ENCODE data around the gene GMNN. TPM values are rescaled to one million over a fixed set of nuclear protein-coding genes. Genes with fewer than 3 reads are reported as not detected.

The GMNN gene
- total RNA-seq, 3 donors from 2014 or later: 61.5 to 78.1 (median 64.5) TPM

DNA sequence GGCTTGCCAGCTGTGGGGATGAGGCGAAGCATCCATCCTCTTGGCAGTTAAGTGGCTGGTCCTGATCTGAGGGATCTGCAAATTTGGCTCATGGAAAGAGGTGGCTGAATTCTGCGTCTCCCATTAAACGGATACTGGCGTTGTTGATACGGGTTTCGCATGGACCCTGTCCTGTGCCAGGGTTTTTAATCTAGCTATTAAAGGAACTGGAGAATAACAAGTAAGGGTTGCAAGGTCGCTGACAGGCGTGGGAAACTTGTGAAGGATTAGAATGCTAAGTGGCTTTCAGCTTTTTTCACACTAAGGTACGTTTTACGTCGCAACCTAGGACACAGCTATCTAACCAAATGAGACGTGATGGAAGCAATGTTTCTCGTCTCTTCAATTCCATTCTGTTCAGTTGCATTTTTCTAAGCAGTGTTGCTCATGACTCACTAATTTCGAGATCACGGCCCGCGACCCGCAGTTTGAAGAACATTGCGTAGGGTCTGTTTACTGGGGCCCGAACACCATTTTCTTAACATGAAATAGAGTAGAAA, 852 bp downstream of the GMNN start:
- DNase-seq: no peak
- Mint-ChIP-seq H3K27me3 (ENCODE audit: low read depth) (no peaks in the 10 kb centered on the region), H3K4me3 (peak overlapping the region; percentile 99), H3K4me1 (ENCODE audit: low read depth) (peaks cover 25% of the 10 kb centered on the region), H3K9me3 (no peaks in the 10 kb centered on the region), H3K36me3 (ENCODE audit: insufficient read depth) (peaks cover 8% of the 10 kb centered on the region)
- peak; percentile 18 to 27 for ATAC-seq

GRCh38 chr6:24777227-24777626, 2.5 kb downstream of the GMNN start:
- Mint-ChIP-seq H3K4me3 (no peak overlapping the region), H3K9me3 (no peaks in the 10 kb centered on the region), H3K27me3 (ENCODE audit: low read depth) (no peaks in the 10 kb centered on the region), H3K4me1 (ENCODE audit: low read depth) (peaks cover 25% of the 10 kb centered on the region), H3K36me3 (ENCODE audit: insufficient read depth) (peaks cover 15% of the 10 kb centered on the region)
- DNase-seq: no peak
- no peak for ATAC-seq

DNA sequence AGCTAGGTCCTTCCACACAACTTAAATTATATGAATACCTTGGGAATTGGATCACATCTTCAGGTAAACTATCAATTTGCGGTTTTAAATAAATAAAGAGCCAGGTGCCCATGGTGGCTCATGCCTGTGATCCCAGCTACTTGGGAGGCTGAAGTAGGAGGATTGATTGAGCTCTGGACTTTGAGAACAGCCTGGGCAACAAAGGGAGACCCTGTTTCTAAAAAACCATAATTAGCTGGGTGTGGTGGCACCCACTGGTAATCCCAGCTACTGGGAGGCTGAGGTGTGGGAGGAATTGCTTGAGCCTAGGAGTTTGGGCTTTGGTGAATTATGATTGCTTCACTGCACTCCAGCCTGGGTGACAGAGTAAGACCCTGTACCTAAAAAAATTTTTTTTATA, 3.4 kb downstream of the GMNN start:
- ATAC-seq: no peak
- peaks cover 16% of the 10 kb centered on the region for H3K36me3 Mint-ChIP-seq (ENCODE audit: insufficient read depth)
- no peaks in the 10 kb centered on the region for H3K27me3 Mint-ChIP-seq (ENCODE audit: low read depth)
- H3K4me3 Mint-ChIP-seq: no peak overlapping the region
- H3K9me3 Mint-ChIP-seq: no peaks in the 10 kb centered on the region
- no peak for DNase-seq
- peaks cover 25% of the 10 kb centered on the region for H3K4me1 Mint-ChIP-seq (ENCODE audit: low read depth)

DNA sequence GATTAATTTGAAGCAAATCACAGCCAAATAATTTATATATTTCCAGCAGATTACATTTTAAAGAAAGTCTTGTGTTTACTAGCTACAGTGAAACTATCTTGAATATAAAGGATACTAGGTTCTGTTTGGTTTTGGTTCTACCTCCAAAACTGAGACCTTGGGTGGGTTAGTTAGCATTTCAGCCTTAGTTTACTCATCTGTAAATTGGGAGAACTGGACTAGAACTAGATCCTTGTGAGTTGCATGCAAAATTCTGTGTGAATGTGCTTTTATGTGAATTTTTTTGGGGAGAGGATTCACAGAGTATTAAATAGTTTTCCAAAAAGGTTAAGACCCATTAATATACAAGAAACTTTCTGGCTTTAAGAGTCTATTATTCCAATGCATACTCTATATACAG, 4.1 kb downstream of the GMNN start:
- DNase-seq (no peak), ATAC-seq (no peak)
- Mint-ChIP-seq H3K27me3 (ENCODE audit: low read depth) (no peaks in the 10 kb centered on the region), H3K9me3 (no peaks in the 10 kb centered on the region), H3K4me1 (ENCODE audit: low read depth) (peaks cover 24% of the 10 kb centered on the region), H3K36me3 (ENCODE audit: insufficient read depth) (peaks cover 18% of the 10 kb centered on the region), H3K4me3 (no peak overlapping the region)

DNA sequence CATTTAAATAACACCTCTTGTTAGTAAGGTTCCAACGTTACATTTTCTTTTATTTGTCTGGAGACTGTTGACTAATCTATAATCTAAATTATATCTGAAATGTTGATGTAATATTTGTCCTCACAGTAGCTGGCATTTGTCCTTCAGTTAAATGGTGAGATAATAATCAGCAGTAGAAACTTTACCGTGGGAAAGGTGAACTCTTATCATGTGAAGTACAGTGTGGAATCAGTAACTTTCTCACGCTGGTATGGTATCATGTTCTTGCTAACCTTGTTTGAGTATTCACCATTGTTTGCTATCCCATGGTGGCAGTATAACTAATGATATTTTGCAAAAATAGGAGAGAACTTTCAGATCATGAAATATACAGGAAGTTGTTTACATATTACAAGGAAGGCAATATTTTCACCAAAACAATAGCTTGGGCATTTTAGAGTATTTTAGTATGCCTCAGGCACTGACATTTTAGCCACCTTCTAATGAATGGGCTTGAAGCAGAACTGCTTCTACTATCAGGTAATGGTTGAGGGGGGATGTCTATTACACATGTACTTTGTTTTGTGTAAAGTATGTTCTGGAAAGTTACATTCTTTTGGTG, 4.8 kb downstream of the GMNN start:
- peaks cover 20% of the 10 kb centered on the region for H3K36me3 Mint-ChIP-seq (ENCODE audit: insufficient read depth)
- H3K27me3 Mint-ChIP-seq (ENCODE audit: low read depth): no peaks in the 10 kb centered on the region
- no peaks in the 10 kb centered on the region for H3K9me3 Mint-ChIP-seq

GRCh38 chr6:24780206-24780605, 5.5 kb downstream of the GMNN start:
- ATAC-seq: no peak

More for the DNA sequence above, 4.8 kb downstream of the GMNN start:
- ATAC-seq (no peak), DNase-seq (no peak)
- Mint-ChIP-seq H3K4me1 (ENCODE audit: low read depth) (peaks cover 23% of the 10 kb centered on the region), H3K4me3 (no peak overlapping the region)

GRCh38 chr6:24788031-24788665, 13.4 kb downstream of the GMNN start:
- Mint-ChIP-seq H3K9me3 (no peaks in the 10 kb centered on the region), H3K27me3 (ENCODE audit: low read depth) (no peaks in the 10 kb centered on the region), H3K36me3 (ENCODE audit: insufficient read depth) (peaks cover 24% of the 10 kb centered on the region), H3K4me1 (ENCODE audit: low read depth) (peaks cover 13% of the 10 kb centered on the region), H3K4me3 (no peak overlapping the region)
- DNase-seq (no peak), ATAC-seq (peak; percentile 70 to 82)

More at GRCh38 chr6:24780206-24780605, 5.5 kb downstream of the GMNN start:
- Mint-ChIP-seq H3K36me3 (ENCODE audit: insufficient read depth) (peaks cover 20% of the 10 kb centered on the region), H3K4me1 (ENCODE audit: low read depth) (peaks cover 22% of the 10 kb centered on the region), H3K27me3 (ENCODE audit: low read depth) (no peaks in the 10 kb centered on the region), H3K9me3 (no peaks in the 10 kb centered on the region), H3K4me3 (no peak overlapping the region)
- no peak for DNase-seq

DNA sequence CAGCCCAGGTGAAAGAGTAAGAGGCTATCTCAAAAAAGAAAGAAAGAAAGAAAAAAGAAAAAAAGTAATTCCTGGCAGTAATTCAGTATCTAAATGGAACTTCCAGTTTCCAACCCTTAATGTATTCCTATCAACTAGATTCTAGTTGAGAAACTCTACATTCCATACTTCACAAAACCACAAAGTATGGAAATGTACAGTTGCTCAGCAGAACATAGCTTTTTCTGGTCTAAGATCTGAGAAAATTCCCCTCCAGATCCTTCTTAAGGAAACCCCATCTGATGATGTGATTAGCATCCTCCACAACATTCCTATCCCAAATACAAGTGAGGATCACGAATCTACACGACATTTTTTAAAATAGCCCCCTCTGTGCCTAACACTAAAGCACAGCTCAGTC, 20.4 kb downstream of the GMNN start:
- peaks cover 20% of the 10 kb centered on the region for H3K4me1 Mint-ChIP-seq (ENCODE audit: low read depth)
- no peaks in the 10 kb centered on the region for H3K36me3 Mint-ChIP-seq (ENCODE audit: insufficient read depth)
- ATAC-seq (no peak), DNase-seq (no peak)
- no peaks in the 10 kb centered on the region for H3K27me3 Mint-ChIP-seq (ENCODE audit: low read depth)
- no peaks in the 10 kb centered on the region for H3K9me3 Mint-ChIP-seq
- no peak overlapping the region for H3K4me3 Mint-ChIP-seq

- Mint-ChIP-seq H3K36me3 (ENCODE audit: insufficient read depth) (peaks cover 1% of the 10 kb centered on the region), H3K4me3 (no peak overlapping the region), H3K4me1 (ENCODE audit: low read depth) (peaks cover 20% of the 10 kb centered on the region), H3K27me3 (ENCODE audit: low read depth) (no peaks in the 10 kb centered on the region), H3K9me3 (no peaks in the 10 kb centered on the region)
- DNase-seq (no peak), ATAC-seq (peak; percentile 38 to 43)
Measured at GRCh38 chr6:24796616-24797290, 22.0 kb downstream of the GMNN start.

GRCh38 chr6:24797596-24798216, 23.0 kb downstream of the GMNN start:
- H3K36me3 Mint-ChIP-seq (ENCODE audit: insufficient read depth): peaks cover 1% of the 10 kb centered on the region
- H3K27me3 Mint-ChIP-seq (ENCODE audit: low read depth): no peaks in the 10 kb centered on the region
- no peaks in the 10 kb centered on the region for H3K9me3 Mint-ChIP-seq
- peaks cover 20% of the 10 kb centered on the region for H3K4me1 Mint-ChIP-seq (ENCODE audit: low read depth)
- DNase-seq: no peak
- ATAC-seq: no peak
- no peak overlapping the region for H3K4me3 Mint-ChIP-seq

GRCh38 chr6:24798740-24799540, 24.2 kb downstream of the GMNN start, which contains the start of gene ARMH2:
TSS of gene ARMH2 (minus strand) at chr6:24798917. CDS start at chr6:24798857, 60 bp downstream.
- ATAC-seq (no peak), DNase-seq (no peak)
- H3K36me3 Mint-ChIP-seq (ENCODE audit: insufficient read depth): peaks cover 4% of the 10 kb centered on the region
- no peak within 1 kb of the TSS for H3K4me3 Mint-ChIP-seq
- H3K4me1 Mint-ChIP-seq (ENCODE audit: low read depth): peaks cover 20% of the 10 kb centered on the region
- H3K27me3 Mint-ChIP-seq (ENCODE audit: low read depth): no peaks in the 10 kb centered on the region
- no peaks in the 10 kb centered on the region for H3K9me3 Mint-ChIP-seq

GRCh38 chr6:24799541-24799915, 24.8 kb downstream of the GMNN start:
- H3K4me1 Mint-ChIP-seq (ENCODE audit: low read depth): peaks cover 20% of the 10 kb centered on the region
- DNase-seq (no peak), ATAC-seq (no peak)
- H3K9me3 Mint-ChIP-seq: no peaks in the 10 kb centered on the region
- H3K4me3 Mint-ChIP-seq: no peak overlapping the region
- H3K27me3 Mint-ChIP-seq (ENCODE audit: low read depth): no peaks in the 10 kb centered on the region
- H3K36me3 Mint-ChIP-seq (ENCODE audit: insufficient read depth): peaks cover 4% of the 10 kb centered on the region

- Mint-ChIP-seq H3K36me3 (ENCODE audit: insufficient read depth) (peaks cover 12% of the 10 kb centered on the region), H3K27me3 (ENCODE audit: low read depth) (no peaks in the 10 kb centered on the region), H3K9me3 (no peaks in the 10 kb centered on the region), H3K4me1 (ENCODE audit: low read depth) (peaks cover 12% of the 10 kb centered on the region), H3K4me3 (no peak overlapping the region)
- no peak for DNase-seq
- no peak for ATAC-seq
Measured at GRCh38 chr6:24802271-24803059, 27.7 kb downstream of the GMNN start.

All from activated T-cell treated with anti-CD3 and anti-CD28 coated beads, Interleukin-2, amount 50 U/mL, for 4 hours (primary cell).